GM23248 (cell line): ENCODE measurements around the gene GAS2. TPM values are rescaled to one million over a fixed set of nuclear protein-coding genes. Genes with fewer than 3 reads are reported as not detected.

Experiments
- DNase-seq: peaks from one replicate; pipeline ENCODE4 v3.0.0-alpha.2; 2015
- H2AFZ ChIP-seq: fragments of 200-600 bp; sonication (generic); 2 replicates; pipeline ENCODE4 v1.6.1; 2016; ENCODE audit warnings: antibody characterized with exemption
- H3F3A ChIP-seq: fragments of 200-600 bp; sonication (generic); 2 replicates; pipeline ENCODE4 v1.6.1; 2016; ENCODE audit warnings: mild to moderate bottlenecking, antibody characterized with exemption, mixed run types; ENCODE audit not compliant: insufficient read depth
- H3K27ac ChIP-seq: fragments of 200-600 bp; sonication (generic); 2 replicates; pipeline ENCODE4 v1.5.1; 2016; ENCODE audit warnings: mild to moderate bottlenecking
- H3K27me3 ChIP-seq: fragments of 200-600 bp; sonication (generic); replicated peaks from 2 replicates; pipeline ENCODE4 v1.6.1; 2016; ENCODE audit warnings: mild to moderate bottlenecking; ENCODE audit not compliant: insufficient read depth
- H3K36me3 ChIP-seq: fragments of 200-600 bp; sonication (generic); 2 replicates; pipeline ENCODE4 v1.6.1; 2016; ENCODE audit warnings: low read depth, mild to moderate bottlenecking
- H3K4me1 ChIP-seq: fragments of 200-600 bp; sonication (generic); 2 replicates; pipeline ENCODE4 v1.6.1; 2016; ENCODE audit warnings: mild to moderate bottlenecking; ENCODE audit not compliant: insufficient read depth
- H3K4me2 ChIP-seq: fragments of 200-600 bp; sonication (generic); one replicate; pipeline ENCODE4 v1.6.1; 2016; ENCODE audit warnings: mild to moderate bottlenecking; ENCODE audit not compliant: unreplicated experiment
- H3K4me3 ChIP-seq: fragments of 200-600 bp; sonication (generic); 2 replicates; pipeline ENCODE4 v1.5.1; 2016; ENCODE audit warnings: mild to moderate bottlenecking
- H3K79me2 ChIP-seq: fragments of 200-600 bp; sonication (generic); 2 replicates; pipeline ENCODE4 v1.6.1; 2016; ENCODE audit warnings: mild to moderate bottlenecking; ENCODE audit not compliant: insufficient read depth
- H3K9ac ChIP-seq: fragments of 200-600 bp; sonication (generic); 2 replicates; pipeline ENCODE4 v1.6.1; 2016; ENCODE audit warnings: mild to moderate bottlenecking
- H3K9me2 ChIP-seq: fragments of 200-600 bp; sonication (generic); 2 replicates; pipeline ENCODE4 v1.6.1; 2016; ENCODE audit warnings: mixed run types, mild to moderate bottlenecking, moderate library complexity; ENCODE audit not compliant: insufficient read depth
- H3K9me3 ChIP-seq: fragments of 200-600 bp; sonication (generic); one replicate; pipeline ENCODE4 v1.6.1; 2017; ENCODE audit warnings: low read depth
- H4K20me1 ChIP-seq: fragments of 200-600 bp; sonication (generic); 2 replicates; pipeline ENCODE4 v1.6.0; 2016; ENCODE audit not compliant: insufficient read depth
- EZH2 ChIP-seq: fragments of 200-600 bp; sonication (generic); IDR thresholded peaks from 2 replicates; pipeline ENCODE4 v1.6.1; 2018; ENCODE audit warnings: antibody characterized with exemption, mild to moderate bottlenecking; ENCODE audit not compliant: insufficient read depth, poor library complexity, severe bottlenecking
- EZH2phosphoT487 ChIP-seq: fragments of 200-600 bp; sonication (generic); IDR thresholded peaks from 2 replicates; pipeline ENCODE4 v1.6.1; 2018; ENCODE audit warnings: antibody characterized with exemption, moderate library complexity, mild to moderate bottlenecking, low read depth; ENCODE audit not compliant: insufficient read depth
- WGBS, 2 experiments: methylation state at CpG; one replicate each; pipeline ENCODE4 v1.1.6; 2015 to 2017; ENCODE audit warnings: low lambda C conversion rate in 2 of 2, low coverage in 1 of 2; ENCODE audit errors: missing lambda C conversion rate in 2 of 2; 5-methylcytosine and 5-hydroxymethylcytosine counted together
- in situ Hi-C: fragments of 300-500 bp; cut with MboI; formaldehyde crosslinking; loops from 2 replicates; pipeline ENCODE4 v1.15.0; 2020
- polyA plus RNA-seq: library from polyadenylated mRNA; unstranded; fragments of >200 nt; fragmentation: Nextera tagmentation; extraction: Ambion mirVana; gene quantifications from 2 replicates; pipeline ENCODE4 v1.2.1, GENCODE V29; 2016
- total RNA-seq: library from RNA; depleted of rRNA; stranded (reverse); fragments of >200 nt; shearing (Covaris generic); gene quantifications from 2 replicates; pipeline ENCODE4 v1.2.3, GENCODE V29; 2014

The GAS2 gene
- total and polyA plus RNA-seq, 2 experiments from 2014 or later, result 0.63 to 1.2 TPM

DNA sequence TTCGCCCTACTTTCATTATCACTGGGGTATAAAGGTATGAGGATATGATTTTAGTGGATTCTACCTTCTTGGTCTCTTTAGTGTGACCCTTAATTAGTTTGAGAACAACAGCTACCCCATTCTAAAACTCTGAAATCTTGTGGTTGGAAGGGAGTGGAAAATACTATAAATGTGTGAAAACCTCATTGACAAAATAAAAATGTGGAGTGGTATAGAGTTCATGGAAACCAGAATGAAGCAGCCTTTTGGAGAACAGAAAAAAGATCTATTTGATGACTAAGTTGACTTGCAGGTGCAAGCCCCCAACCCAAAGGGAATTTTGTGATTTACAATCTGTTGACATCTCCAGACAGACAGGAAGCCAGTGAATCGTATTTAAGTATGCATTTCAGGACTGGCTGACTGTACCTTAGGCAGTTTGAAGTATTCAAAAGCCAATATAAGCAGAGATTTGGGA, 75.8 kb downstream of the GAS2 start:
- in situ Hi-C loops, result no loop called here
- H3K27me3 ChIP-seq, result no peaks in the 10 kb centered on the region
- H3K79me2 ChIP-seq, result no peaks in the 10 kb centered on the region
- no peaks in the 10 kb centered on the region for H3F3A ChIP-seq
- H3K9me2 ChIP-seq, result no peaks in the 10 kb centered on the region
- 8 to 12% methylated on average over 2 of the region's 2 CpGs for WGBS, 2 experiments
- no peaks in the 10 kb centered on the region for H4K20me1 ChIP-seq
- TF ChIP-seq EZH2phosphoT487 (no peak), EZH2 (no peak)
- no peak overlapping the region for H3K4me3 ChIP-seq
- no peak overlapping the region for H3K27ac ChIP-seq
- H3K36me3 ChIP-seq, result no peaks in the 10 kb centered on the region
- no peaks in the 10 kb centered on the region for H3K4me1 ChIP-seq
- H3K9ac ChIP-seq, result no peak overlapping the region
- H3K4me2 ChIP-seq, result no peak overlapping the region
- H3K9me3 ChIP-seq, result no peaks in the 10 kb centered on the region
- no peak overlapping the region for H2AFZ ChIP-seq
- no peak for DNase-seq

- H3K9ac ChIP-seq, result no peak overlapping the region
Measured at GRCh38 chr11:22749536-22749935, 83.1 kb downstream of the GAS2 start.

DNA sequence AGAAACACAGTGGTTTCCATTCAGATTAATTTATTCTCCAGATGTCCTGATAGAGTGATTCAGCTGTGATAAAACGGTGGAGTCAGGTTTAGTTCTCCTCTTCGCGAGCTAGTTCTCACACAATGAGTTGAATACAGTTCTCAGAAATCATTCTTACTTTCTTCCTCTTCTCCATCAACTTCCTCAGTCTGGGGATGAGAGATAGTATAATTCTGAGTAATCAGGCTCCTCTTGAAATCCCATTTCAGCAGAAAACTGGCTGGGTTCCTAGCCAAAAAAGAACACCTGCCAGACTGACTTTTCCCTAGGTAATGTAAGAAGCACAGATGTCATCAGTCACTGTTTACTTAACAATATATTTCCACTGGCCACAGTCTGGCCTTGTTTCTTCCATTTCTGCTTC, 86.5 kb downstream of the GAS2 start:
- H3K79me2 ChIP-seq, result no peaks in the 10 kb centered on the region
- H3K27ac ChIP-seq, result no peak overlapping the region
- in situ Hi-C loops, result no loop called here
- TF ChIP-seq EZH2 (no peak), EZH2phosphoT487 (no peak)
- no peak overlapping the region for H3K4me2 ChIP-seq
- no peaks in the 10 kb centered on the region for H3K9me2 ChIP-seq
- no peak overlapping the region for H3K9ac ChIP-seq
- no peak for DNase-seq
- WGBS, 2 experiments, result 73 to 78% methylated on average over 3 of the region's 3 CpGs
- H3F3A ChIP-seq, result no peaks in the 10 kb centered on the region
- no peaks in the 10 kb centered on the region for H3K36me3 ChIP-seq
- H3K4me3 ChIP-seq, result no peak overlapping the region
- H3K9me3 ChIP-seq, result no peaks in the 10 kb centered on the region
- H4K20me1 ChIP-seq, result no peaks in the 10 kb centered on the region
- H3K27me3 ChIP-seq, result 0 out of 2 replicates have a peak, but pooled peaks cover 17% of the 10 kb centered on the region
- no peak overlapping the region for H2AFZ ChIP-seq
- H3K4me1 ChIP-seq, result no peaks in the 10 kb centered on the region

More at GRCh38 chr11:22749536-22749935, 83.1 kb downstream of the GAS2 start:
- Histone ChIP-seq H3K36me3 (no peaks in the 10 kb centered on the region), H3F3A (no peaks in the 10 kb centered on the region), H4K20me1 (no peaks in the 10 kb centered on the region), H3K27ac (no peak overlapping the region), H3K79me2 (no peaks in the 10 kb centered on the region), H3K27me3 (0 out of 2 replicates have a peak, but pooled peaks cover 13% of the 10 kb centered on the region), H3K9me2 (no peaks in the 10 kb centered on the region), H3K4me2 (no peak overlapping the region), H3K4me3 (no peak overlapping the region), H3K9me3 (no peaks in the 10 kb centered on the region), H3K4me1 (no peaks in the 10 kb centered on the region), H2AFZ (no peak overlapping the region)
- WGBS, 2 experiments, result 8 to 11% methylated on average over 2 of the region's 2 CpGs
- in situ Hi-C loops, result no loop called here
- DNase-seq, result no peak
- TF ChIP-seq EZH2 (no peak), EZH2phosphoT487 (no peak)

GRCh38 chr11:22753416-22753815, 87.0 kb downstream of the GAS2 start:
- H3K36me3 ChIP-seq, result no peaks in the 10 kb centered on the region
- no peak overlapping the region for H3K4me2 ChIP-seq
- TF ChIP-seq EZH2 (no peak), EZH2phosphoT487 (no peak)
- no peak overlapping the region for H3K4me3 ChIP-seq
- H3K9ac ChIP-seq, result no peak overlapping the region
- H3F3A ChIP-seq, result no peaks in the 10 kb centered on the region
- in situ Hi-C loops, result no loop called here
- no peaks in the 10 kb centered on the region for H3K79me2 ChIP-seq
- H3K27me3 ChIP-seq, result 0 out of 2 replicates have a peak, but pooled peaks cover 17% of the 10 kb centered on the region
- H3K9me3 ChIP-seq, result no peaks in the 10 kb centered on the region
- H3K4me1 ChIP-seq, result no peaks in the 10 kb centered on the region
- H4K20me1 ChIP-seq, result no peaks in the 10 kb centered on the region
- no peaks in the 10 kb centered on the region for H3K9me2 ChIP-seq
- 11 to 15% methylated on average over 1 of the region's 1 CpG for WGBS, 2 experiments
- H2AFZ ChIP-seq, result no peak overlapping the region
- H3K27ac ChIP-seq, result no peak overlapping the region
- DNase-seq, result no peak

- no peaks in the 10 kb centered on the region for H3K9me3 ChIP-seq
- TF ChIP-seq EZH2phosphoT487, result no peak
- H3K36me3 ChIP-seq, result no peaks in the 10 kb centered on the region
- no peak overlapping the region for H2AFZ ChIP-seq
- H3K4me3 ChIP-seq, result no peak overlapping the region
- H3K27ac ChIP-seq, result no peak overlapping the region
- no peak overlapping the region for H3K9ac ChIP-seq
- H4K20me1 ChIP-seq, result no peaks in the 10 kb centered on the region
- in situ Hi-C loops, result no loop called here
- H3K9me2 ChIP-seq, result no peaks in the 10 kb centered on the region
- no peak overlapping the region for H3K4me2 ChIP-seq
- no peak for DNase-seq
- 41 to 43% methylated on average over 1 of the region's 1 CpG for WGBS, 2 experiments
- H3F3A ChIP-seq, result no peaks in the 10 kb centered on the region
- H3K4me1 ChIP-seq, result no peaks in the 10 kb centered on the region
- no peaks in the 10 kb centered on the region for H3K27me3 ChIP-seq
- H3K79me2 ChIP-seq, result no peaks in the 10 kb centered on the region
Measured at GRCh38 chr11:22761066-22761465, 94.7 kb downstream of the GAS2 start.
